ENCODE measurements around the gene ADI1. TPM values are rescaled to one million over a fixed set of nuclear protein-coding genes. Genes with fewer than 3 reads are reported as not detected.

ADI1 gene
- polyA plus RNA-seq, 1 donor = 63.2 TPM

DNA sequence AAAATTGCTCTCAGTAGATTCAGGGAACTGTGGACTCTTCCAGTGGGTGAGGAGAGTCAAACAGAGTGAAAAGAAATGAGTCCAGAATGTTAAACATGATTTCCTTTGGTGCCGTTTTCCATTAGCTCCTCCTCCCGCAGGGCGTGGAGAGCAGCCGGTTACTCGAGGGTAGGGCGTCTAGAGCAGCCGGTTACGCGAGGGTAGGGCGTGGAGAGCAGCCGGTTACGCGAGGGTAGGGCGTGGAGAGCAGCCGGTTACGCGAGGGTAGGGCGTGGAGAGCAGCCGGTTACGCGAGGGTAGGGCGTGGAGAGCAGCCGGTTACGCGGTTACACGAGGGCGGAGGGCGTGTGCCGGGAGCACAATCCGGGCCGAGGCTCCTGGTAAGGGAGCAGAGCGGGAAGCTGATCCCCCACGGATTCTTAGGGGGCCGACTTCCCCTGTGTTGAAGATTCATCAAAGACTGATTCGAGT, 70.9 kb downstream of the ADI1 start:
- DNase-seq (ENCODE audit: low read depth) = peak; percentile 25

DNA sequence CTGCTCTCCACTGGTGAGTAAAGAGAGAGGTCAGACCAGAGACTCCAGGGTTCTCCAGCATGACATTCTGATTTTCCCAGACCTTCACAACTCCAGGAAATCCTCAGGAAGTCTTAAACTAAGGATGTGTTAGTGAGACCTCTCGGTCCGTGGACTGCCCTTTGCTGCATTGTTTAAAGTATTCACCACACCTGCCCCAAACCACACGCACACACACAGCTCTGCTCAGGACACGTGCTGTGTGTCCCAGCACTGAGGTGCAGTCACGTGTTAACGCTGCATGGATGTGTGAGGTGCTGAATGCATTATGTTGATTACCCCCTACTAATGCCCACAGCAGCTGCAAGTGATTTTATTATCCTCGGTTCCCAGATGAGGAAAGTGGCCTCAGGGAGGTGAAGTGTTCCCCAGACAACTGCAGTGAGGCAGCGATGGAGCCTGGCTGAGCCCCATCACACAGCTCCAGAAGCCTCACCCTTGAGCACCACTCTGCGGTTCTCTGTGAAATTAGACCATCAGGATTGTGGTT, 71.5 kb downstream of the ADI1 start:
- no peak for DNase-seq (ENCODE audit: low read depth)

Other genes with a start within 250 kb of the ADI1 start
- 18.9 TPM for gene EIPR1, start 141.7 kb downstream of the ADI1 start, polyA plus RNA-seq (ENCODE audit: insufficient read length)
- gene TRAPPC12, start 139.8 kb downstream of the ADI1 start, polyA plus RNA-seq (ENCODE audit: insufficient read length) = 68.5 TPM
- 18.5 TPM for gene RNASEH1, start 38.8 kb upstream of the ADI1 start, polyA plus RNA-seq (ENCODE audit: insufficient read length)
- gene RPS7, start 55.7 kb upstream of the ADI1 start, polyA plus RNA-seq (ENCODE audit: insufficient read length) = 2,045 TPM
- gene COLEC11, start 75.6 kb upstream of the ADI1 start, polyA plus RNA-seq (ENCODE audit: insufficient read length) = 0.40 TPM
- not detected for gene ALLC, start 138.7 kb upstream of the ADI1 start, polyA plus RNA-seq (ENCODE audit: insufficient read length)
- 0.46 TPM for gene DCDC2C, start 184.0 kb upstream of the ADI1 start, polyA plus RNA-seq (ENCODE audit: insufficient read length)

Measured in forelimb muscle (tissue), 1 donor.